K562 (cell line): ENCODE data around the gene PPCDC. TPM values are rescaled to one million over a fixed set of nuclear protein-coding genes. Genes with fewer than 3 reads are reported as not detected.

ENCODE experiments used
- BRCA1 ChIP-seq, 2 experiments: fragments of 450-650 bp in 1 of 2; sonication (generic) in 1 of 2; formaldehyde crosslinking in 1 of 2; IDR thresholded peaks; 2 replicates each; pipeline versions ENCODE4 v1.5.0 to v1.6.1; 2017 to 2020; ENCODE audit warnings: mild to moderate bottlenecking in 1 of 2, missing genetic modification reagents in 1 of 2
- HNRNPH1 ChIP-seq: fragments of 200-400 bp; formaldehyde crosslinking; optimal IDR thresholded peaks from 2 replicates; pipeline ENCODE3; 2017; ENCODE audit warnings: low read depth, mild to moderate bottlenecking, low read length, moderate library complexity
- KAT7 ChIP-seq: sonication (generic); formaldehyde crosslinking; IDR thresholded peaks from 2 replicates; pipeline ENCODE4 v1.8.0; 2022; ENCODE audit warnings: missing genetic modification reagents, mild to moderate bottlenecking, borderline replicate concordance
- MCM3 ChIP-seq: fragments of 450-650 bp; IDR thresholded peaks from 2 replicates; pipeline ENCODE4 v1.6.1; 2016
- MCM5 ChIP-seq: fragments of 450-650 bp; IDR thresholded peaks from 2 replicates; pipeline ENCODE4 v1.6.1; 2016; ENCODE audit warnings: low read depth
- RCOR1 ChIP-seq, 2 experiments: IDR thresholded peaks; 2 replicates each; pipeline ENCODE4 v1.6.1; 2012; ENCODE audit warnings: low read depth in 2 of 2, low read length in 2 of 2, borderline replicate concordance in 1 of 2, improper control_type of control experiment in 1 of 2
- SREBF2 ChIP-seq: sonication (generic); formaldehyde crosslinking; IDR thresholded peaks from 2 replicates; pipeline ENCODE4 v1.4.0; 2020; ENCODE audit warnings: mild to moderate bottlenecking, missing genetic modification reagents
- TCF3 ChIP-seq: sonication (generic); formaldehyde crosslinking; IDR thresholded peaks from 2 replicates; pipeline ENCODE4 v1.4.0; 2020; ENCODE audit warnings: mild to moderate bottlenecking, missing genetic modification reagents
- ZNF561 ChIP-seq: fragments of 450-650 bp; formaldehyde crosslinking; conservative IDR thresholded peaks from 2 replicates; pipeline ENCODE4 v1.4.0; 2020; ENCODE audit warnings: mild to moderate bottlenecking, moderate library complexity
- ZNF644 ChIP-seq: fragments of 200-800 bp; sonication (Bioruptor generic); IDR thresholded peaks from 2 replicates; pipeline ENCODE4 v1.6.1; 2016; ENCODE audit warnings: low read depth, missing genetic modification characterization, missing compliant biosample characterization
- polyA plus RNA-seq, 8 experiments: library from polyadenylated mRNA; depleted of rRNA in 4 of 8; stranded (reverse) in 5 of 8; unstranded in 3 of 8; fragments of >200 nt; fragmentation: Nextera tagmentation in 2 of 8; fragmentation: Illumina TruSeq in 1 of 8; extraction: Ambion mirVana in 2 of 8; extraction: Trizol in 1 of 8; gene quantifications; 2 replicates each; pipeline versions ENCODE4 v1.2.1 to v1.2.3, GENCODE V29; 2011 to 2014; ENCODE audit warnings: inconsistent platforms in 1 of 8, missing spikeins in 1 of 8
- total RNA-seq, 7 experiments: library from RNA; depleted of rRNA in 6 of 7; stranded (reverse); fragments of >200 nt in 6 of 7; fragmentation: Illumina TruSeq in 2 of 7; extraction: Trizol in 2 of 7; gene quantifications; 2 replicates each; pipeline versions ENCODE4 v1.2.1 to v1.2.3, GENCODE V29; 2011 to 2021; ENCODE audit warnings: low replicate concordance in 1 of 7
- TF ChIP-seq, protein P1 (sequence below): fragments of 450-650 bp; IDR thresholded peaks from 2 replicates; pipeline ENCODE4 v1.6.1; 2018; ENCODE audit warnings: mild to moderate bottlenecking, low read depth; ENCODE audit not compliant: partially characterized antibody
- TF ChIP-seq, protein P2 (sequence below): IDR thresholded peaks from 2 replicates; pipeline ENCODE4 v1.6.1; 2016; ENCODE audit warnings: missing genetic modification characterization, missing compliant biosample characterization
- TF ChIP-seq, protein P3 (sequence below): fragments of 250-450 bp; sonication (Bioruptor Pico); IDR thresholded peaks from 2 replicates; pipeline ENCODE4 v1.4.0; 2020; ENCODE audit warnings: mild to moderate bottlenecking
- TF ChIP-seq, protein P4 (sequence below): fragments of 250-450 bp; sonication (Bioruptor Pico); IDR thresholded peaks from 2 replicates; pipeline ENCODE4 v1.8.0; 2022; ENCODE audit warnings: moderate library complexity, mild to moderate bottlenecking, inconsistent platforms
- TF ChIP-seq, protein P5 (sequence below): fragments of 450-650 bp; IDR thresholded peaks from one replicate; pipeline ENCODE4 v1.6.1; 2018; ENCODE audit warnings: mild to moderate bottlenecking, moderate library complexity; ENCODE audit not compliant: partially characterized antibody
- TF ChIP-seq, protein P6 (sequence below): fragments of 450-650 bp; formaldehyde crosslinking; IDR thresholded peaks from 2 replicates; pipeline ENCODE4 v1.4.0; 2020; ENCODE audit warnings: mild to moderate bottlenecking

The PPCDC gene
- total and polyA plus RNA-seq, 9 of the 15 experiments (the other 6 are each of a cell fraction or from before 2014, with no cell fraction given): 10.9 to 53.6 (median 16.7) TPM

DNA sequence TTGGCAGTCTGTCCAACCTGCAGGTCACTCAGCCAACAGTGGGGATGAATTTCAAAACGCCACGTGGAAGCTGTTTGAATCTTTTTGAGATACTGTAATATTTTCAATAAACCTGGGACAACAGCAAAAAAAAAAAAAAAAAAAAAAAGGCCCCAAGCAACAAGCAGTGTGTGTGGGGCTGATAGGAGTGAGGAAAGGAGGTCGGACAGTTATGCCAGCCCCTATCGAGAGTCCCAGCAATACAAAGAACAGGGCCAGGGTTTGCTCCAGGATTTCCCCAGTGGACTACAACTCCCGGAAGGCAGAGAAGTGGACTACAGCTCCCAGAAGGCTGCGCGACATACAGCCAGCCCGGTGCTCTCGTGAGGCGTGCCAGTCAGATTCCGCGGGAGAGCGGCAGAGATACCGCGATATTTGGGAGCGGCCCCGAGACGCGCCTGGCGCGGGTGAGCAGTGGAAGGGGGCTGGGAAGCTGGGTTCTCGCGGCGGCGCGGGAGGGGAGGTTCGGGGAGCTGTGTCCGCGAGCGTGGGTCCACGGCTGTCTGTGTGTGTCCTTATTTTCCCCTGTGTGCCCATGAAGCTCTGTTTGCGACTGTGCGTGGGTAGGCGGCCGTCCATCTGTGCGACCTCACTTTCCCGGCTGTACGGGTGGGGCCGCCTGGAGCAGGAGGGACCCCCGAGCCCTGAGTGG is at the start of gene PPCDC (continued):
- no peak for TF ChIP-seq BRCA1 (IDR thresholded peaks at IDR 0.05)
- TF ChIP-seq BRCA1 (CRISPR knock-in tag; IDR thresholded peaks at IDR 0.05): no peak
- TF ChIP-seq HNRNPH1: peak; percentile 31
- TF ChIP-seq, protein P1, sequence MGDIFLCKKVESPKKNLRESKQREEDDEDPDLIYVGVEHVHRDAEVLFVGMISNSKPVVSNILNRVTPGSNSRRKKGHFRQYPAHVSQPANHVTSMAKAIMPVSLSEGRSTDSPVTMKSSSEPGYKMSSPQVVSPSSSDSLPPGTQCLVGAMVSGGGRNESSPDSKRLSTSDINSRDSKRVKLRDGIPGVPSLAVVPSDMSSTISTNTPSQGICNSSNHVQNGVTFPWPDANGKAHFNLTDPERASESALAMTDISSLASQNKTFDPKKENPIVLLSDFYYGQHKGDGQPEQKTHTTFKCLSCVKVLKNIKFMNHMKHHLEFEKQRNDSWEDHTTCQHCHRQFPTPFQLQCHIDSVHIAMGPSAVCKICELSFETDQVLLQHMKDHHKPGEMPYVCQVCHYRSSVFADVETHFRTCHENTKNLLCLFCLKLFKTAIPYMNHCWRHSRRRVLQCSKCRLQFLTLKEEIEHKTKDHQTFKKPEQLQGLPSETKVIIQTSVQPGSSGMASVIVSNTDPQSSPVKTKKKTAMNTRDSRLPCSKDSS: no peak
- TF ChIP-seq, protein P2, sequence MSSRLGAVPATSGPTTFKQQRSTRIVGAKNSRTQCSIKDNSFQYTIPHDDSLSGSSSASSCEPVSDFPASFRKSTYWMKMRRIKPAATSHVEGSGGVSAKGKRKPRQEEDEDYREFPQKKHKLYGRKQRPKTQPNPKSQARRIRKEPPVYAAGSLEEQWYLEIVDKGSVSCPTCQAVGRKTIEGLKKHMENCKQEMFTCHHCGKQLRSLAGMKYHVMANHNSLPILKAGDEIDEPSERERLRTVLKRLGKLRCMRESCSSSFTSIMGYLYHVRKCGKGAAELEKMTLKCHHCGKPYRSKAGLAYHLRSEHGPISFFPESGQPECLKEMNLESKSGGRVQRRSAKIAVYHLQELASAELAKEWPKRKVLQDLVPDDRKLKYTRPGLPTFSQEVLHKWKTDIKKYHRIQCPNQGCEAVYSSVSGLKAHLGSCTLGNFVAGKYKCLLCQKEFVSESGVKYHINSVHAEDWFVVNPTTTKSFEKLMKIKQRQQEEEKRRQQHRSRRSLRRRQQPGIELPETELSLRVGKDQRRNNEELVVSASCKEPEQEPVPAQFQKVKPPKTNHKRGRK (tag): no peak
- TF ChIP-seq RCOR1 (IDR thresholded peaks at IDR 0.05; ENCODE audit: borderline replicate concordance in 1 of 2, low read depth in 2 of 2, low read length in 2 of 2): peak in 1 of 2 experiments; percentile 43; a peak in 1 of 4 replicates
- peak; percentile 78; the same call in 1 of the 2 replicates for TF ChIP-seq ZNF644 (tag)
- no peak for TF ChIP-seq KAT7
- TF ChIP-seq, protein P3, sequence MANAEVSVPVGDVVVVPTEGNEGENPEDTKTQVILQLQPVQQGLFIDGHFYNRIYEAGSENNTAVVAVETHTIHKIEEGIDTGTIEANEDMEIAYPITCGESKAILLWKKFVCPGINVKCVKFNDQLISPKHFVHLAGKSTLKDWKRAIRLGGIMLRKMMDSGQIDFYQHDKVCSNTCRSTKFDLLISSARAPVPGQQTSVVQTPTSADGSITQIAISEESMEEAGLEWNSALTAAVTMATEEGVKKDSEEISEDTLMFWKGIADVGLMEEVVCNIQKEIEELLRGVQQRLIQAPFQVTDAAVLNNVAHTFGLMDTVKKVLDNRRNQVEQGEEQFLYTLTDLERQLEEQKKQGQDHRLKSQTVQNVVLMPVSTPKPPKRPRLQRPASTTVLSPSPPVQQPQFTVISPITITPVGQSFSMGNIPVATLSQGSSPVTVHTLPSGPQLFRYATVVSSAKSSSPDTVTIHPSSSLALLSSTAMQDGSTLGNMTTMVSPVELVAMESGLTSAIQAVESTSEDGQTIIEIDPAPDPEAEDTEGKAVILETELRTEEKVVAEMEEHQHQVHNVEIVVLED: no peak
- peak; percentile 74 for TF ChIP-seq TCF3 (CRISPR knock-in tag)
- TF ChIP-seq, protein P4, sequence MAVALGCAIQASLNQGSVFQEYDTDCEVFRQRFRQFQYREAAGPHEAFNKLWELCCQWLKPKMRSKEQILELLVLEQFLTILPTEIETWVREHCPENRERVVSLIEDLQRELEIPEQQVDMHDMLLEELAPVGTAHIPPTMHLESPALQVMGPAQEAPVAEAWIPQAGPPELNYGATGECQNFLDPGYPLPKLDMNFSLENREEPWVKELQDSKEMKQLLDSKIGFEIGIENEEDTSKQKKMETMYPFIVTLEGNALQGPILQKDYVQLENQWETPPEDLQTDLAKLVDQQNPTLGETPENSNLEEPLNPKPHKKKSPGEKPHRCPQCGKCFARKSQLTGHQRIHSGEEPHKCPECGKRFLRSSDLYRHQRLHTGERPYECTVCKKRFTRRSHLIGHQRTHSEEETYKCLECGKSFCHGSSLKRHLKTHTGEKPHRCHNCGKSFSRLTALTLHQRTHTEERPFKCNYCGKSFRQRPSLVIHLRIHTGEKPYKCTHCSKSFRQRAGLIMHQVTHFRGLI (CRISPR knock-in tag): no peak
- TF ChIP-seq ZNF561 (CRISPR knock-in tag): no peak
- TF ChIP-seq, protein P5, sequence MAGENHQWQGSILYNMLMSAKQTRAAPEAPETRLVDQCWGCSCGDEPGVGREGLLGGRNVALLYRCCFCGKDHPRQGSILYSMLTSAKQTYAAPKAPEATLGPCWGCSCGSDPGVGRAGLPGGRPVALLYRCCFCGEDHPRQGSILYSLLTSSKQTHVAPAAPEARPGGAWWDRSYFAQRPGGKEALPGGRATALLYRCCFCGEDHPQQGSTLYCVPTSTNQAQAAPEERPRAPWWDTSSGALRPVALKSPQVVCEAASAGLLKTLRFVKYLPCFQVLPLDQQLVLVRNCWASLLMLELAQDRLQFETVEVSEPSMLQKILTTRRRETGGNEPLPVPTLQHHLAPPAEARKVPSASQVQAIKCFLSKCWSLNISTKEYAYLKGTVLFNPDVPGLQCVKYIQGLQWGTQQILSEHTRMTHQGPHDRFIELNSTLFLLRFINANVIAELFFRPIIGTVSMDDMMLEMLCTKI: no peak
- TF ChIP-seq MCM5: no peak
- TF ChIP-seq MCM3: no peak
- TF ChIP-seq, protein P6, sequence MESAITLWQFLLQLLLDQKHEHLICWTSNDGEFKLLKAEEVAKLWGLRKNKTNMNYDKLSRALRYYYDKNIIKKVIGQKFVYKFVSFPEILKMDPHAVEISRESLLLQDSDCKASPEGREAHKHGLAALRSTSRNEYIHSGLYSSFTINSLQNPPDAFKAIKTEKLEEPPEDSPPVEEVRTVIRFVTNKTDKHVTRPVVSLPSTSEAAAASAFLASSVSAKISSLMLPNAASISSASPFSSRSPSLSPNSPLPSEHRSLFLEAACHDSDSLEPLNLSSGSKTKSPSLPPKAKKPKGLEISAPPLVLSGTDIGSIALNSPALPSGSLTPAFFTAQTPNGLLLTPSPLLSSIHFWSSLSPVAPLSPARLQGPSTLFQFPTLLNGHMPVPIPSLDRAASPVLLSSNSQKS: no peak
- no peak for TF ChIP-seq SREBF2 (CRISPR knock-in tag)
